ENCODE results near the gene SP9.
"Not testable (repeated sequence)": the region's sequence is repeated elsewhere in the genome, so short reads cannot be mapped to it uniquely, and the experiment has no call there.

The SP9 gene

GRCh38 chr2:174359663-174360062 is 24.9 kb downstream of the SP9 start:
- H3K9me3 ChIP-seq (ENCODE audit: control insufficient read depth in 1 of 2, low read length in 2 of 2); H3K27me3 ChIP-seq (ENCODE audit: low read depth, low read length); H3K4me1 ChIP-seq (ENCODE audit: control insufficient read depth in 1 of 2, insufficient read depth in 2 of 2, low read length in 2 of 2); H3K4me3 ChIP-seq (ENCODE audit: low read depth in 1 of 2, low read length in 2 of 2); H3K27ac ChIP-seq (ENCODE audit: low read length): not testable (repeated sequence)
- H3K36me3 ChIP-seq (ENCODE audit: control insufficient read depth in 1 of 2, insufficient read depth in 2 of 2, low read length in 2 of 2): peaks cover 0 to 19% of the 10 kb centered on the region in 2 donors

GRCh38 chr2:174362949-174363348 is 28.2 kb downstream of the SP9 start:
- Histone ChIP-seq H3K4me1 (ENCODE audit: control insufficient read depth in 1 of 2, insufficient read depth in 2 of 2, low read length in 2 of 2) (no peaks in the 10 kb centered on the region), H3K27ac (ENCODE audit: low read length) (no peak overlapping the region), H3K27me3 (ENCODE audit: low read depth, low read length) (no peaks in the 10 kb centered on the region), H3K9me3 (ENCODE audit: control insufficient read depth in 1 of 2, low read length in 2 of 2) (no peaks in the 10 kb centered on the region), H3K4me3 (ENCODE audit: low read depth in 1 of 2, low read length in 2 of 2) (no peak overlapping the region), H3K36me3 (ENCODE audit: control insufficient read depth in 1 of 2, insufficient read depth in 2 of 2, low read length in 2 of 2) (peaks cover 0 to 27% of the 10 kb centered on the region in 2 donors)

GRCh38 chr2:174363492-174364225 is 28.9 kb downstream of the SP9 start:
- H3K27me3 ChIP-seq (ENCODE audit: low read depth, low read length); H3K4me3 ChIP-seq (ENCODE audit: low read depth in 1 of 2, low read length in 2 of 2); H3K4me1 ChIP-seq (ENCODE audit: control insufficient read depth in 1 of 2, insufficient read depth in 2 of 2, low read length in 2 of 2); H3K9me3 ChIP-seq (ENCODE audit: control insufficient read depth in 1 of 2, low read length in 2 of 2); H3K27ac ChIP-seq (ENCODE audit: low read length): not testable (repeated sequence)
- H3K36me3 ChIP-seq (ENCODE audit: control insufficient read depth in 1 of 2, insufficient read depth in 2 of 2, low read length in 2 of 2): peaks cover 0 to 31% of the 10 kb centered on the region in 2 donors

GRCh38 chr2:174364628-174365027 is 29.9 kb downstream of the SP9 start:
- H3K4me3 ChIP-seq (ENCODE audit: low read depth in 1 of 2, low read length in 2 of 2): no peak overlapping the region
- no peaks in the 10 kb centered on the region for H3K27me3 ChIP-seq (ENCODE audit: low read depth, low read length)
- no peak overlapping the region for H3K27ac ChIP-seq (ENCODE audit: low read length)
- H3K36me3 ChIP-seq (ENCODE audit: control insufficient read depth in 1 of 2, insufficient read depth in 2 of 2, low read length in 2 of 2): peaks cover 1 to 38% of the 10 kb centered on the region in 2 donors
- H3K9me3 ChIP-seq (ENCODE audit: control insufficient read depth in 1 of 2, low read length in 2 of 2): no peaks in the 10 kb centered on the region
- no peaks in the 10 kb centered on the region for H3K4me1 ChIP-seq (ENCODE audit: control insufficient read depth in 1 of 2, insufficient read depth in 2 of 2, low read length in 2 of 2)

- H3K4me3 ChIP-seq (ENCODE audit: low read depth in 1 of 2, low read length in 2 of 2): no peak overlapping the region
- H3K36me3 ChIP-seq (ENCODE audit: control insufficient read depth in 1 of 2, insufficient read depth in 2 of 2, low read length in 2 of 2): peaks cover 8 to 48% of the 10 kb centered on the region in 2 donors
- no peaks in the 10 kb centered on the region for H3K4me1 ChIP-seq (ENCODE audit: control insufficient read depth in 1 of 2, insufficient read depth in 2 of 2, low read length in 2 of 2)
These were observed 30.8 kb downstream of the SP9 start for GRCh38 chr2:174365571-174365970.

GRCh38 chr2:174368691-174369090 is 33.9 kb downstream of the SP9 start:
- Histone ChIP-seq H3K36me3 (ENCODE audit: control insufficient read depth in 1 of 2, insufficient read depth in 2 of 2, low read length in 2 of 2) (peaks cover 9 to 50% of the 10 kb centered on the region in 2 donors), H3K9me3 (ENCODE audit: control insufficient read depth in 1 of 2, low read length in 2 of 2) (no peaks in the 10 kb centered on the region), H3K4me3 (ENCODE audit: low read depth in 1 of 2, low read length in 2 of 2) (no peak overlapping the region), H3K4me1 (ENCODE audit: control insufficient read depth in 1 of 2, insufficient read depth in 2 of 2, low read length in 2 of 2) (no peaks in the 10 kb centered on the region), H3K27ac (ENCODE audit: low read length) (no peak overlapping the region), H3K27me3 (ENCODE audit: low read depth, low read length) (no peaks in the 10 kb centered on the region)

More at GRCh38 chr2:174365571-174365970, 30.8 kb downstream of the SP9 start:
- no peak overlapping the region for H3K27ac ChIP-seq (ENCODE audit: low read length)
- H3K9me3 ChIP-seq (ENCODE audit: control insufficient read depth in 1 of 2, low read length in 2 of 2): no peaks in the 10 kb centered on the region
- H3K27me3 ChIP-seq (ENCODE audit: low read depth, low read length): no peaks in the 10 kb centered on the region

- H3K4me3 ChIP-seq (ENCODE audit: low read depth in 1 of 2, low read length in 2 of 2): no peak overlapping the region
- no peaks in the 10 kb centered on the region for H3K9me3 ChIP-seq (ENCODE audit: control insufficient read depth in 1 of 2, low read length in 2 of 2)
- no peaks in the 10 kb centered on the region for H3K27me3 ChIP-seq (ENCODE audit: low read depth, low read length)
- no peak overlapping the region for H3K27ac ChIP-seq (ENCODE audit: low read length)
- H3K36me3 ChIP-seq (ENCODE audit: control insufficient read depth in 1 of 2, insufficient read depth in 2 of 2, low read length in 2 of 2): peaks cover 53 to 70% of the 10 kb centered on the region in 2 donors
- no peaks in the 10 kb centered on the region for H3K4me1 ChIP-seq (ENCODE audit: control insufficient read depth in 1 of 2, insufficient read depth in 2 of 2, low read length in 2 of 2)
These were observed 42.2 kb downstream of the SP9 start for GRCh38 chr2:174376967-174377366.

- H3K9me3 ChIP-seq (ENCODE audit: control insufficient read depth in 1 of 2, low read length in 2 of 2): no peaks in the 10 kb centered on the region
- H3K4me3 ChIP-seq (ENCODE audit: low read depth in 1 of 2, low read length in 2 of 2): no peak overlapping the region
- no peaks in the 10 kb centered on the region for H3K27me3 ChIP-seq (ENCODE audit: low read depth, low read length)
- H3K36me3 ChIP-seq (ENCODE audit: control insufficient read depth in 1 of 2, insufficient read depth in 2 of 2, low read length in 2 of 2): peaks cover 41 to 47% of the 10 kb centered on the region in 2 donors
- H3K27ac ChIP-seq (ENCODE audit: low read length): no peak overlapping the region
- H3K4me1 ChIP-seq (ENCODE audit: control insufficient read depth in 1 of 2, insufficient read depth in 2 of 2, low read length in 2 of 2): peaks cover 0 to 3% of the 10 kb centered on the region in 2 donors
These were observed 49.0 kb downstream of the SP9 start for GRCh38 chr2:174383796-174384195.

GRCh38 chr2:174385201-174385600 is 50.4 kb downstream of the SP9 start:
- Histone ChIP-seq H3K4me1 (ENCODE audit: control insufficient read depth in 1 of 2, insufficient read depth in 2 of 2, low read length in 2 of 2) (peaks cover 0 to 3% of the 10 kb centered on the region in 2 donors), H3K27me3 (ENCODE audit: low read depth, low read length) (no peaks in the 10 kb centered on the region), H3K27ac (ENCODE audit: low read length) (no peak overlapping the region), H3K9me3 (ENCODE audit: control insufficient read depth in 1 of 2, low read length in 2 of 2) (no peaks in the 10 kb centered on the region), H3K36me3 (ENCODE audit: control insufficient read depth in 1 of 2, insufficient read depth in 2 of 2, low read length in 2 of 2) (peaks cover 32 to 42% of the 10 kb centered on the region in 2 donors), H3K4me3 (ENCODE audit: low read depth in 1 of 2, low read length in 2 of 2) (no peak overlapping the region)

Data from muscle layer of duodenum (tissue), 2 donors.